Central memory CD4-positive, alpha-beta T cell (primary cell): ENCODE measurements around the gene SLFN12L.

Experiments used
- DNase-seq: peaks from one replicate; pipeline ENCODE4 v3.0.0; 2022

Gene SLFN12L

DNA sequence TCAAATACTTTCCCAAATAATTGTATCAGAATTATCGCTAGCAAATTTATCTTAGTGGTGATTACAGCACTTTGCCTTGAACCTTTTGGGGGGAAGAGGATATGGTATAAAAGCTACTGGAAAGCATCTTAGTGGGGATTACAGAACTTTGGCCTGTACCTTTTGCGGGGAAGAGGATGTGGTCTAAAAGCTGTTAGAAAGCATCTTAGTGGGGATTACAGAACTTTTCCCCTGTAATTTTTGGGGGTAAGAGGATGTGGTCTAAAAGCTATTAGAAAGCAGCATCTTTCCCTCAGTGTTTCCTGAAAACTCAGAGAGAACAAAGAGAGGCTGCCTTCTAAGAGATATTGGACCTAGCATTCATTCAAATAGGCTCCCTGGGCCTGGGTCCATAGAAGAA lies 109.2 kb downstream of the SLFN12L start:
- no peak for DNase-seq

GRCh38 chr17:35423761-35424160 lies 113.7 kb downstream of the SLFN12L start:
- DNase-seq: no peak
